CD4-positive, alpha-beta memory T cell (primary cell): ENCODE measurements around the gene CHM. TPM values are rescaled to one million over a fixed set of nuclear protein-coding genes. Genes with fewer than 3 reads are reported as not detected.

Experiments
- CTCF ChIA-PET: fragments of 350-600 bp; sonication (Branson Sonifier 250); formaldehyde crosslinking; loops from one replicate; lab custom pipeline; 2021; ENCODE audit warnings: inconsistent platforms; ENCODE audit not compliant: partially characterized antibody; lab: Charles Lee
- POLR2A ChIA-PET: fragments of 350-600 bp; sonication (Branson Sonifier 250); formaldehyde crosslinking; loops from one replicate; lab custom pipeline; 2021; ENCODE audit not compliant: partially characterized antibody; lab: Charles Lee
- DNase-seq, 5 donors: peaks; one replicate each; pipeline versions ENCODE4 v3.0.0 to v3.0.0-alpha.2; 2020 to 2022; ENCODE audit warnings: mixed read lengths in 1 of 5
- H3K27ac ChIP-seq: one replicate; pipeline ENCODE4 v1.7.0; 2013; ENCODE audit warnings: low read depth, low read length
- H3K27me3 ChIP-seq: 2 replicates; pipeline ENCODE4 v1.7.0; 2013; ENCODE audit warnings: mild to moderate bottlenecking, low read length, moderate library complexity; ENCODE audit not compliant: insufficient read depth
- H3K36me3 ChIP-seq: 2 replicates; pipeline ENCODE4 v1.7.0; 2013; ENCODE audit warnings: mild to moderate bottlenecking, low read length, moderate library complexity; ENCODE audit not compliant: insufficient read depth
- H3K4me1 ChIP-seq: 2 replicates; pipeline ENCODE4 v1.7.0; 2013; ENCODE audit warnings: mild to moderate bottlenecking, low read length, moderate library complexity; ENCODE audit not compliant: insufficient read depth
- H3K4me3 ChIP-seq, 2 donors: one replicate each; pipeline ENCODE4 v1.7.0; 2013; ENCODE audit warnings: low read length in 2 of 2, mild to moderate bottlenecking in 1 of 2
- H3K9me3 ChIP-seq, 2 donors: one replicate each; pipeline ENCODE4 v1.7.0; 2013; ENCODE audit warnings: low read length in 2 of 2, control low read depth in 1 of 2; ENCODE audit not compliant: control insufficient read depth in 1 of 2
- H3K27ac Mint-ChIP-seq, 7 donors: one replicate each; pipeline ENCODE4 v1.8.0; 2020 to 2021; ENCODE audit warnings: mixed read lengths in 7 of 7, mild to moderate bottlenecking in 6 of 7, inconsistent platforms in 3 of 7, moderate library complexity in 3 of 7
- H3K27me3 Mint-ChIP-seq, 2 donors: one replicate each; pipeline ENCODE4 v1.8.0; 2020 to 2021; ENCODE audit warnings: mixed read lengths in 2 of 2
- H3K36me3 Mint-ChIP-seq, 2 donors: one replicate each; pipeline ENCODE4 v1.8.0; 2020 to 2021; ENCODE audit warnings: mixed read lengths in 2 of 2, inconsistent platforms in 1 of 2, mild to moderate bottlenecking in 1 of 2
- H3K4me1 Mint-ChIP-seq, 4 donors: one replicate each; pipeline ENCODE4 v1.8.0; 2020 to 2021; ENCODE audit warnings: mixed read lengths in 4 of 4, mild to moderate bottlenecking in 1 of 4
- H3K4me3 Mint-ChIP-seq, 8 donors: one replicate each; pipeline ENCODE4 v1.8.0; 2020 to 2021; ENCODE audit warnings: mixed read lengths in 8 of 8, mild to moderate bottlenecking in 7 of 8, moderate library complexity in 6 of 8, inconsistent platforms in 3 of 8
- H3K9me3 Mint-ChIP-seq, 8 donors: one replicate each; pipeline ENCODE4 v1.8.0; 2020 to 2021; ENCODE audit warnings: mixed read lengths in 8 of 8, mild to moderate bottlenecking in 5 of 8, inconsistent platforms in 3 of 8, moderate library complexity in 1 of 8
- intact Hi-C: fragments of 100-400 bp; cut with micrococcal nuclease; formaldehyde crosslinking; loops from one replicate; pipeline ENCODE4 v1.15.1; 2023
- polyA plus RNA-seq, 2 donors: library from polyadenylated mRNA; unstranded; fragments of 300-500 nt; fragmentation: Illumina TruSeq; gene quantifications; one replicate each; pipeline ENCODE4 v1.2.3, GENCODE V29; 2021
- total RNA-seq, 2 experiments: library from RNA; stranded (reverse); gene quantifications; one replicate each; pipeline ENCODE4 v1.2.3, GENCODE V29; 2021

Gene CHM
- total and polyA plus RNA-seq, 4 experiments from 2014 or later, result 5.6 to 22.3 (median 13.8) TPM

- Mint-ChIP-seq H3K4me1 (peaks cover 14 to 33% (median 16%) of the 10 kb centered on the region in 4 donors), H3K4me3 (no peak overlapping the region), H3K36me3 (no peaks in the 10 kb centered on the region), H3K9me3 (no peaks in the 10 kb centered on the region), H3K27me3 (no peaks in the 10 kb centered on the region), H3K27ac (peak overlapping the region in 1 of 7 donors; percentile 62)
- Histone ChIP-seq H3K4me3 (no peak overlapping the region), H3K27ac (no peak overlapping the region), H3K27me3 (no peaks in the 10 kb centered on the region), H3K4me1 (peaks cover 5% of the 10 kb centered on the region), H3K36me3 (no peaks in the 10 kb centered on the region), H3K9me3 (no peaks in the 10 kb centered on the region)
- POLR2A ChIA-PET, result no interaction called here
- DNase-seq, result no peak
- intact Hi-C loops, result no loop called here
- CTCF ChIA-PET, result no interaction called here
These were observed 50.8 kb downstream of the CHM start for GRCh38 chrX:85996555-85996954.

GRCh38 chrX:85995641-85996040, 51.7 kb downstream of the CHM start:
- POLR2A ChIA-PET, result no interaction called here
- no peak overlapping the region for H3K27ac Mint-ChIP-seq
- no peaks in the 10 kb centered on the region for H3K27me3 Mint-ChIP-seq
- CTCF ChIA-PET, result no interaction called here
- H3K9me3 Mint-ChIP-seq, result no peaks in the 10 kb centered on the region
- intact Hi-C loops, result no loop called here
- no peak overlapping the region for H3K4me3 Mint-ChIP-seq
- no peaks in the 10 kb centered on the region for H3K9me3 ChIP-seq
- H3K27me3 ChIP-seq, result no peaks in the 10 kb centered on the region
- no peaks in the 10 kb centered on the region for H3K36me3 Mint-ChIP-seq
- no peak overlapping the region for H3K27ac ChIP-seq
- no peak for DNase-seq
- H3K4me1 ChIP-seq, result peaks cover 5% of the 10 kb centered on the region
- H3K4me1 Mint-ChIP-seq, result peaks cover 12 to 28% (median 14%) of the 10 kb centered on the region in 4 donors
- no peak overlapping the region for H3K4me3 ChIP-seq
- no peaks in the 10 kb centered on the region for H3K36me3 ChIP-seq

GRCh38 chrX:85994797-85995196, 52.6 kb downstream of the CHM start:
- intact Hi-C loops, result no loop called here
- no peaks in the 10 kb centered on the region for H3K27me3 ChIP-seq

GRCh38 chrX:85994228-85994627, 53.1 kb downstream of the CHM start:
- ChIA-PET CTCF (no interaction called here), POLR2A (no interaction called here)
- H3K36me3 Mint-ChIP-seq, result no peaks in the 10 kb centered on the region
- intact Hi-C loops, result no loop called here
- Histone ChIP-seq H3K4me1 (peaks cover 5% of the 10 kb centered on the region), H3K36me3 (no peaks in the 10 kb centered on the region), H3K4me3 (no peak overlapping the region), H3K27ac (no peak overlapping the region), H3K9me3 (no peaks in the 10 kb centered on the region), H3K27me3 (no peaks in the 10 kb centered on the region)
- H3K27me3 Mint-ChIP-seq, result no peaks in the 10 kb centered on the region
- H3K4me1 Mint-ChIP-seq, result peaks cover 12 to 28% (median 14%) of the 10 kb centered on the region in 4 donors
- H3K27ac Mint-ChIP-seq, result no peak overlapping the region
- no peak for DNase-seq
- H3K4me3 Mint-ChIP-seq, result no peak overlapping the region
- H3K9me3 Mint-ChIP-seq, result peaks cover 0 to 2% (median 0%) of the 10 kb centered on the region in 8 donors

More at GRCh38 chrX:85994797-85995196, 52.6 kb downstream of the CHM start:
- POLR2A ChIA-PET, result no interaction called here
- no peak for DNase-seq
- H3K27ac ChIP-seq, result no peak overlapping the region
- H3K36me3 Mint-ChIP-seq, result no peaks in the 10 kb centered on the region
- H3K9me3 ChIP-seq, result no peaks in the 10 kb centered on the region
- H3K4me1 ChIP-seq, result peaks cover 5% of the 10 kb centered on the region
- no peaks in the 10 kb centered on the region for H3K27me3 Mint-ChIP-seq
- no peak overlapping the region for H3K27ac Mint-ChIP-seq
- no peaks in the 10 kb centered on the region for H3K36me3 ChIP-seq
- H3K4me1 Mint-ChIP-seq, result peaks cover 12 to 28% (median 14%) of the 10 kb centered on the region in 4 donors
- no peak overlapping the region for H3K4me3 Mint-ChIP-seq
- H3K4me3 ChIP-seq, result no peak overlapping the region
- CTCF ChIA-PET, result no interaction called here
- H3K9me3 Mint-ChIP-seq, result no peaks in the 10 kb centered on the region

- Histone ChIP-seq H3K4me1 (peaks cover 5% of the 10 kb centered on the region), H3K27me3 (no peaks in the 10 kb centered on the region), H3K27ac (no peak overlapping the region), H3K9me3 (no peaks in the 10 kb centered on the region), H3K36me3 (no peaks in the 10 kb centered on the region), H3K4me3 (no peak overlapping the region)
- ChIA-PET CTCF (no interaction called here), POLR2A (no interaction called here)
- H3K9me3 Mint-ChIP-seq, result peaks cover 0 to 2% (median 0%) of the 10 kb centered on the region in 8 donors
- no peaks in the 10 kb centered on the region for H3K27me3 Mint-ChIP-seq
- H3K4me3 Mint-ChIP-seq, result no peak overlapping the region
- DNase-seq, result no peak
- H3K4me1 Mint-ChIP-seq, result peaks cover 12 to 28% (median 14%) of the 10 kb centered on the region in 4 donors
- intact Hi-C loops, result no loop called here
- H3K27ac Mint-ChIP-seq, result peak overlapping the region in 2 of 7 donors; percentile 32 to 54
- H3K36me3 Mint-ChIP-seq, result peaks cover 0 to under 1% of the 10 kb centered on the region in 2 donors
These were observed 53.7 kb downstream of the CHM start for GRCh38 chrX:85993539-85994197.

- Histone ChIP-seq H3K4me1 (peaks cover 5% of the 10 kb centered on the region), H3K36me3 (no peaks in the 10 kb centered on the region), H3K9me3 (no peaks in the 10 kb centered on the region), H3K4me3 (no peak overlapping the region), H3K27me3 (no peaks in the 10 kb centered on the region), H3K27ac (no peak overlapping the region)
- POLR2A ChIA-PET, result no interaction called here
- intact Hi-C loops, result no loop called here
- H3K9me3 Mint-ChIP-seq, result peaks cover 0 to 2% (median 0%) of the 10 kb centered on the region in 8 donors
- no peak overlapping the region for H3K4me3 Mint-ChIP-seq
- H3K27me3 Mint-ChIP-seq, result no peaks in the 10 kb centered on the region
- no peak overlapping the region for H3K27ac Mint-ChIP-seq
- H3K36me3 Mint-ChIP-seq, result peaks cover 0 to 5% of the 10 kb centered on the region in 2 donors
- no peak for DNase-seq
- CTCF ChIA-PET, result no interaction called here
- H3K4me1 Mint-ChIP-seq, result peaks cover 14 to 36% (median 17%) of the 10 kb centered on the region in 4 donors
These were observed 54.5 kb downstream of the CHM start for GRCh38 chrX:85992811-85993229.

- Mint-ChIP-seq H3K36me3 (peaks cover 11% of the 10 kb centered on the region in 2 donors), H3K4me1 (peaks cover 9 to 22% (median 16%) of the 10 kb centered on the region in 4 donors), H3K27me3 (no peaks in the 10 kb centered on the region), H3K27ac (no peak overlapping the region), H3K4me3 (no peak overlapping the region), H3K9me3 (peaks cover 0 to 2% (median 0%) of the 10 kb centered on the region in 8 donors)
- Histone ChIP-seq H3K9me3 (no peaks in the 10 kb centered on the region), H3K27ac (no peak overlapping the region), H3K27me3 (no peaks in the 10 kb centered on the region), H3K4me1 (no peaks in the 10 kb centered on the region), H3K36me3 (no peaks in the 10 kb centered on the region), H3K4me3 (no peak overlapping the region)
- POLR2A ChIA-PET, result no interaction called here
- CTCF ChIA-PET, result no interaction called here
- no peak for DNase-seq
- intact Hi-C loops, result no loop called here
These were observed 59.0 kb downstream of the CHM start for GRCh38 chrX:85988353-85988752.
